ENCODE results near the gene MRPL58. TPM values are rescaled to one million over a fixed set of nuclear protein-coding genes. Genes with fewer than 3 reads are reported as not detected.
"Not testable (repeated sequence)": the region's sequence is repeated elsewhere in the genome, so short reads cannot be mapped to it uniquely, and the experiment has no call there.

The MRPL58 gene
- total RNA-seq, 1 experiment from 2014 or later = 55.2 TPM

DNA sequence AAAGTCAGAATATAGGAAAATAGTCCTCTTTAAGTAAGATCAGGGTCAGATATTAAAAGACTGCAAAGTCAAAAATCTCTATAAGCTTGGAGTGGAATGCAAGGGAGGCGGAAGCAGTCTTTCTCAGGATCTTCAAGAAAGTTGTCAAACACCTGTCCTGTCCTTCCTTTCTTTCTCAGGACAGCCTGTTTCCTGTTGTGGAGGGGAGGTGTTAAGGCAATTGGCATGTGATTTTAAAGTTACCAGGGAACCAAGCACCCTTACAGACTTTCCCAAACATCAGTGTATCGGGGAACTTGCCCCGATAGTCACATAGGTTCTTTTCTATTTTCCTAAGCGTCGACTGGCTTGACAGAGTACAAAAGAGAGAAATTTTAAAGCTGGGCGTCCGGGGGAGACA is 32.2 kb downstream of the MRPL58 start:
- CTCF ChIA-PET = no interaction called here
- H3K27me3 ChIP-seq (ENCODE audit: control insufficient read depth, insufficient read depth, low read length) = no peaks in the 10 kb centered on the region
- POLR2A ChIA-PET = no interaction called here
- no peak overlapping the region for H3K4me3 ChIP-seq (ENCODE audit: low read depth in 2 of 2, low read length in 2 of 2)
- in situ Hi-C loops (cut with HindIII; ENCODE audit: low pct_unique_long_range_greater_than_20kb, low sequenced_read_pairs) = no loop called here
- H3K36me3 ChIP-seq (ENCODE audit: control insufficient read depth, insufficient read depth, low read length) = peaks cover 4% of the 10 kb centered on the region; the same call in 1 of the 2 replicates
- TF ChIP-seq TCF7L2 (IDR thresholded peaks at IDR 0.05; ENCODE audit: low read depth, low read length) (no peak), SIN3A (IDR thresholded peaks at IDR 0.05; ENCODE audit: borderline replicate concordance, insufficient read depth, low read depth, low read length) (no peak), POLR2AphosphoS5 (IDR thresholded peaks at IDR 0.05; ENCODE audit: low read depth, low read length) (no peak)
- TF ChIP-seq, protein P1, sequence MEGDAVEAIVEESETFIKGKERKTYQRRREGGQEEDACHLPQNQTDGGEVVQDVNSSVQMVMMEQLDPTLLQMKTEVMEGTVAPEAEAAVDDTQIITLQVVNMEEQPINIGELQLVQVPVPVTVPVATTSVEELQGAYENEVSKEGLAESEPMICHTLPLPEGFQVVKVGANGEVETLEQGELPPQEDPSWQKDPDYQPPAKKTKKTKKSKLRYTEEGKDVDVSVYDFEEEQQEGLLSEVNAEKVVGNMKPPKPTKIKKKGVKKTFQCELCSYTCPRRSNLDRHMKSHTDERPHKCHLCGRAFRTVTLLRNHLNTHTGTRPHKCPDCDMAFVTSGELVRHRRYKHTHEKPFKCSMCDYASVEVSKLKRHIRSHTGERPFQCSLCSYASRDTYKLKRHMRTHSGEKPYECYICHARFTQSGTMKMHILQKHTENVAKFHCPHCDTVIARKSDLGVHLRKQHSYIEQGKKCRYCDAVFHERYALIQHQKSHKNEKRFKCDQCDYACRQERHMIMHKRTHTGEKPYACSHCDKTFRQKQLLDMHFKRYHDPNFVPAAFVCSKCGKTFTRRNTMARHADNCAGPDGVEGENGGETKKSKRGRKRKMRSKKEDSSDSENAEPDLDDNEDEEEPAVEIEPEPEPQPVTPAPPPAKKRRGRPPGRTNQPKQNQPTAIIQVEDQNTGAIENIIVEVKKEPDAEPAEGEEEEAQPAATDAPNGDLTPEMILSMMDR (IDR thresholded peaks at IDR 0.05) = no peak
- TF ChIP-seq, protein P2, sequence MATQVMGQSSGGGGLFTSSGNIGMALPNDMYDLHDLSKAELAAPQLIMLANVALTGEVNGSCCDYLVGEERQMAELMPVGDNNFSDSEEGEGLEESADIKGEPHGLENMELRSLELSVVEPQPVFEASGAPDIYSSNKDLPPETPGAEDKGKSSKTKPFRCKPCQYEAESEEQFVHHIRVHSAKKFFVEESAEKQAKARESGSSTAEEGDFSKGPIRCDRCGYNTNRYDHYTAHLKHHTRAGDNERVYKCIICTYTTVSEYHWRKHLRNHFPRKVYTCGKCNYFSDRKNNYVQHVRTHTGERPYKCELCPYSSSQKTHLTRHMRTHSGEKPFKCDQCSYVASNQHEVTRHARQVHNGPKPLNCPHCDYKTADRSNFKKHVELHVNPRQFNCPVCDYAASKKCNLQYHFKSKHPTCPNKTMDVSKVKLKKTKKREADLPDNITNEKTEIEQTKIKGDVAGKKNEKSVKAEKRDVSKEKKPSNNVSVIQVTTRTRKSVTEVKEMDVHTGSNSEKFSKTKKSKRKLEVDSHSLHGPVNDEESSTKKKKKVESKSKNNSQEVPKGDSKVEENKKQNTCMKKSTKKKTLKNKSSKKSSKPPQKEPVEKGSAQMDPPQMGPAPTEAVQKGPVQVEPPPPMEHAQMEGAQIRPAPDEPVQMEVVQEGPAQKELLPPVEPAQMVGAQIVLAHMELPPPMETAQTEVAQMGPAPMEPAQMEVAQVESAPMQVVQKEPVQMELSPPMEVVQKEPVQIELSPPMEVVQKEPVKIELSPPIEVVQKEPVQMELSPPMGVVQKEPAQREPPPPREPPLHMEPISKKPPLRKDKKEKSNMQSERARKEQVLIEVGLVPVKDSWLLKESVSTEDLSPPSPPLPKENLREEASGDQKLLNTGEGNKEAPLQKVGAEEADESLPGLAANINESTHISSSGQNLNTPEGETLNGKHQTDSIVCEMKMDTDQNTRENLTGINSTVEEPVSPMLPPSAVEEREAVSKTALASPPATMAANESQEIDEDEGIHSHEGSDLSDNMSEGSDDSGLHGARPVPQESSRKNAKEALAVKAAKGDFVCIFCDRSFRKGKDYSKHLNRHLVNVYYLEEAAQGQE (IDR thresholded peaks at IDR 0.05; ENCODE audit: insufficient read depth in 1 of 2, low read depth in 2 of 2, low read length in 1 of 2) = no peak
- intact Hi-C loops (cut with micrococcal nuclease; ENCODE audit: unreplicated experiment) = no loop called here
- ATAC-seq (no peak), DNase-seq (ENCODE audit: low read depth, low spot score) (no peak)
- no TSS peak for BruUV-seq (replicated peaks)
- peaks cover 14% of the 10 kb centered on the region for H3K4me1 ChIP-seq (ENCODE audit: control insufficient read depth, insufficient read depth, low read length)
- H3K9me3 ChIP-seq (ENCODE audit: control insufficient read depth, insufficient read depth, low read depth, low read length) = no peaks in the 10 kb centered on the region
- no peak overlapping the region for H3K27ac ChIP-seq (ENCODE audit: low read length)

DNA sequence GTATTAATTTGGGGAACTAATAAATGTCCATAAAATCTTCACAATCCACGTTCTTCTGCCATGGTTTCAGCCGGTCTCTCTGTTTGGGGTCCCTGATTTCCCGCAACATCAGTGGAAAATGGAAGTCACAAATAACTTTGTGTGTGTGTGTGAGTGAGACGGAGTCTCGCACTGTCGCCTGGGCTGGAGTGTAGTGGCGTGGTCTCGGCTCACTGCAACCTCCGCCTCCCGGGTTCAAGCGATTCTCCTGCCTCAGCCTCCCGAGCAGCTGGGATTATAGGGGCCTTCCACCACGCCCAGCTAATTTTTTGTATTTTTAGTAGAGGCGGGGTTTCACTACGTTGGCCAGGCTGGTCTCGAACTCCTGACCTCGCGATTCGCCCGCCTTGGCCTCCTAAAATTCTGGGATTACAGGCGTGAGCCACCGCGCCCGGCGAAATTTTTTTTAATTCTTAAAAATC is 33.5 kb downstream of the MRPL58 start:
- TSS peak; percentile 82 for BruUV-seq (replicated peaks)

DNA sequence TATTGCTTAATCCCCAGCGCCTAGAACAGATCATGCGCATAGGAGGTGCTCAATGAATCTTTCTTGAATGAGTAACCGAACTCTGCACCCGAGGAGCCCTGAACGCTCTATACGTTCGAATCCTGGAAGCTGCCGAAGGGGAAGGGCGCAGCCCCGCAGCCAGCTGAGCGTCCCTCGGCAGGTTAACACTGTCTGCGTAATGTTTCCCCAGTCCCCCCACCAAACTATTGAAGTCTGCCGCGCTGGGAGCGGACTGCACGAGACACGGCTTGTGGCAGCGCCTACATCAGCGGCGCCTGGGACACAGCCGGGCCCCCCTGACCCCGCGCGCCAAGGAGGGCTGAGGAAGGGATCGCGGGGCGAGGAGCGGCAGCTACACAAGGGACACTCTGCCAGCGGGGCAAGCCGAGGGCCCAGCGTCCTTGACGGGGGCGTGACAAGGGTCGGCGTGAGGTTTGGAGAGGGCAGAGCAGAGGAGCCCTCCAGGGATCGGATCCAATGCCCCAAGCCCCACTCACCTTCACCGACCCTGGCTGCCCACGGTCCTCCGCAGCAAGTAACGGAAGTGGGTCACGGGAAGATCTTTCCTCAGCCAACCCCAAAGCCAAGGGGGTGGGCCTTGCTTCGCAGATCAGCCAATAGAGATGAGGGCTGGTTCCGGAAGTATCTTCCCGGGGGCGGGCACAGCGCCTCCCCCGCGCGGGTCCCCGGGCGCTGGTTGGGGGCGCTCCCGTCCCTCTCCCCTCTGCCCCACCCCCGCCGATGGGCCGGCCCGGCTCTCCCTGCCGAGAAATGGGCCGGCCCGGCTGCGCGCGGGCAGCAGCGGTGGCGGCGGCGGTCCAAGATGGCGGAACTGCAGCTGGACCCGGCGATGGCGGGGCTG is 34.2 kb downstream of the MRPL58 start, which contains the start of the genes ATP5PD and KCTD2:
ATP5PD (minus strand) TSS at position 563 of the 883 bp plus-strand sequence. CDS start 4,319 bp downstream, outside the sequence.
KCTD2 (plus strand) TSS at position 819 of the 883 bp plus-strand sequence; CDS start at position 845, 26 bp downstream.
- ChIA-PET POLR2A (interaction anchor here (0.5 to 0.7 kb wide), 3 partner anchors 9 to 145 kb away, joined by 3 to 6 read pairs (median 5); no protein-coding TSS in a partner anchor), CTCF (interaction anchor here (0.6 to 0.9 kb wide), 3 partner anchors 34 to 85 kb away, joined by 4 to 7 read pairs (median 6); no protein-coding TSS in a partner anchor)
- no TSS peak for BruUV-seq (replicated peaks)
- H3K4me3 ChIP-seq (ENCODE audit: low read depth in 2 of 2, low read length in 2 of 2) = peak within 1 kb of the TSS; percentile 96 to 100
- peaks cover 15% of the 10 kb centered on the region for H3K4me1 ChIP-seq (ENCODE audit: control insufficient read depth, insufficient read depth, low read length)
- H3K36me3 ChIP-seq (ENCODE audit: control insufficient read depth, insufficient read depth, low read length) = peaks cover 6% of the 10 kb centered on the region; the same call in 1 of the 2 replicates
- intact Hi-C loops (cut with micrococcal nuclease; ENCODE audit: unreplicated experiment) (no loop called here), in situ Hi-C loops (cut with HindIII; ENCODE audit: low pct_unique_long_range_greater_than_20kb, low sequenced_read_pairs) (no loop called here)
- peak; percentile 98 for TF ChIP-seq POLR2AphosphoS5 (IDR thresholded peaks at IDR 0.05; ENCODE audit: low read depth, low read length)
- TF ChIP-seq, protein P2 (IDR thresholded peaks at IDR 0.05; ENCODE audit: insufficient read depth in 1 of 2, low read depth in 2 of 2, low read length in 1 of 2) = no peak
- peak; percentile 48; the same call in 1 of the 2 replicates for TF ChIP-seq TCF7L2 (IDR thresholded peaks at IDR 0.05; ENCODE audit: low read depth, low read length)
- TF ChIP-seq SIN3A (IDR thresholded peaks at IDR 0.05; ENCODE audit: borderline replicate concordance, insufficient read depth, low read depth, low read length) = 0 out of 2 replicates have a peak, but pooled peaks have one; percentile 22
- peak within 1 kb of the TSS; percentile 97 for H3K27ac ChIP-seq (ENCODE audit: low read length)
- DNase-seq (ENCODE audit: low read depth, low spot score) = peak; percentile 67
- H3K9me3 ChIP-seq (ENCODE audit: control insufficient read depth, insufficient read depth, low read depth, low read length) = no peaks in the 10 kb centered on the region
- H3K27me3 ChIP-seq (ENCODE audit: control insufficient read depth, insufficient read depth, low read length) = no peaks in the 10 kb centered on the region
- ATAC-seq = peak; percentile 98

More for the DNA sequence above, 33.5 kb downstream of the MRPL58 start:
- in situ Hi-C loops (cut with HindIII; ENCODE audit: low pct_unique_long_range_greater_than_20kb, low sequenced_read_pairs); H3K27me3 ChIP-seq (ENCODE audit: control insufficient read depth, insufficient read depth, low read length); H3K9me3 ChIP-seq (ENCODE audit: control insufficient read depth, insufficient read depth, low read depth, low read length); POLR2A ChIA-PET; CTCF ChIA-PET; H3K36me3 ChIP-seq (ENCODE audit: control insufficient read depth, insufficient read depth, low read length); ATAC-seq; DNase-seq (ENCODE audit: low read depth, low spot score); intact Hi-C loops (cut with micrococcal nuclease; ENCODE audit: unreplicated experiment): not testable (repeated sequence)
- peaks cover 15% of the 10 kb centered on the region for H3K4me1 ChIP-seq (ENCODE audit: control insufficient read depth, insufficient read depth, low read length)
- H3K4me3 ChIP-seq (ENCODE audit: low read depth in 2 of 2, low read length in 2 of 2) = peak overlapping the region; percentile 96 to 100
- peak overlapping the region; percentile 97 for H3K27ac ChIP-seq (ENCODE audit: low read length)
